HG02763 (cell line): ENCODE results near the gene LIPT1.
"Not testable (repeated sequence)": the region's sequence is repeated elsewhere in the genome, so short reads cannot be mapped to it uniquely, and the experiment has no call there.

Experiments
- ATAC-seq: cut with Tn5 transposase; IDR thresholded peaks from one replicate; pipeline ENCODE4 v1.9.1; 2021; ENCODE audit warnings: mild to moderate bottlenecking, moderate library complexity; ENCODE audit not compliant: unreplicated experiment

LIPT1 gene

GRCh38 chr2:99154643-99155536 is at the start of gene LIPT1, which contains the start of gene TSGA10:
Gene LIPT1 (plus strand): TSS chr2:99154967. CDS start chr2:99161958, 6,991 bp downstream.
Gene TSGA10 (minus strand): TSS chr2:99154942. CDS start chr2:99109439, 45,503 bp downstream.
- peak; percentile 99 for ATAC-seq

- ATAC-seq: no peak
Observed at GRCh38 chr2:99106913-99107312, 47.9 kb upstream of the LIPT1 start.

GRCh38 chr2:99111236-99111635 is 43.5 kb upstream of the LIPT1 start:
- no peak for ATAC-seq

- ATAC-seq: no peak
Observed at GRCh38 chr2:99111945-99112344, 42.8 kb upstream of the LIPT1 start.

GRCh38 chr2:99112617-99113016 is 42.1 kb upstream of the LIPT1 start:
- ATAC-seq: no peak

- no peak for ATAC-seq
Observed at GRCh38 chr2:99127981-99128380, 26.8 kb upstream of the LIPT1 start.

- ATAC-seq: not testable (repeated sequence)
Observed at GRCh38 chr2:99135044-99135556, 19.7 kb upstream of the LIPT1 start.

- no peak for ATAC-seq
Observed at GRCh38 chr2:99139003-99139402, 15.8 kb upstream of the LIPT1 start.

- ATAC-seq: no peak
Observed at GRCh38 chr2:99140056-99140859, 14.5 kb upstream of the LIPT1 start.

GRCh38 chr2:99140860-99141109 is 14.0 kb upstream of the LIPT1 start:
- ATAC-seq: peak; percentile 25

GRCh38 chr2:99141110-99142108 is 13.4 kb upstream of the LIPT1 start, which contains the start of gene C2orf15:
Gene C2orf15 (plus strand): TSS chr2:99141707. CDS start chr2:99150559, 8,852 bp downstream.
- ATAC-seq: peak; percentile 88

- ATAC-seq: no peak
Observed at GRCh38 chr2:99150706-99151105, 4.1 kb upstream of the LIPT1 start.

- ATAC-seq: no peak
Observed at GRCh38 chr2:99152199-99152895, 2.4 kb upstream of the LIPT1 start.

- no peak for ATAC-seq
Observed at GRCh38 chr2:99153921-99154604, 704 bp upstream of the LIPT1 start.

- ATAC-seq: no peak
Observed at GRCh38 chr2:99156891-99157290, 2.1 kb downstream of the LIPT1 start.

- no peak for ATAC-seq
Observed at GRCh38 chr2:99158599-99158998, 3.8 kb downstream of the LIPT1 start.

GRCh38 chr2:99159594-99159993 is 4.8 kb downstream of the LIPT1 start:
- no peak for ATAC-seq

- no peak for ATAC-seq
Observed at GRCh38 chr2:99166218-99166617, 11.5 kb downstream of the LIPT1 start.

GRCh38 chr2:99169534-99169933 is 14.8 kb downstream of the LIPT1 start:
- ATAC-seq: no peak
